ENCODE data around the gene ARGLU1.

The ARGLU1 gene

DNA sequence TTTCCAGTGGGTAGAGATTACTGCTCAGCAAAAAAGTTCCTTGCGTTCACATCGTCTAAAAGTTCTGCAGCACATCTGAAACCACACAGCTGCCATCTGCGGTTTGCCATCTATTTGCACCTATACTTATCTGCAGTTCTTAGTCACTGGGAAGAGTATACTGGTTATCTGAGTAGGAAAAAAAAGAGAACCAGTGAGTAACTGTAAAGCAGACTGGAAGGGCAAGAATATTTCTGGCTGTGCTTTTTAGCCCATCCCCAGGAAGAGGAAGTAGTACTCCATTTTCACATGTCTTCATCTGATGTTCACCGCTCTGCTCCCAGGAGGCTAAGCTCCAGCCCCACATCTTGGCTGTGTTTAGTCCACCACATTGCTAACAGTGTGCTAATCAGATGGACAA is 68.0 kb downstream of the ARGLU1 start:
- no peak for DNase-seq (ENCODE audit: low spot score)

GRCh38 chr13:106499113-106499512 is 68.8 kb downstream of the ARGLU1 start:
- no peak for DNase-seq (ENCODE audit: low spot score)

- no peak for DNase-seq (ENCODE audit: low spot score)
Observed at GRCh38 chr13:106498571-106498970, 69.4 kb downstream of the ARGLU1 start.

DNA sequence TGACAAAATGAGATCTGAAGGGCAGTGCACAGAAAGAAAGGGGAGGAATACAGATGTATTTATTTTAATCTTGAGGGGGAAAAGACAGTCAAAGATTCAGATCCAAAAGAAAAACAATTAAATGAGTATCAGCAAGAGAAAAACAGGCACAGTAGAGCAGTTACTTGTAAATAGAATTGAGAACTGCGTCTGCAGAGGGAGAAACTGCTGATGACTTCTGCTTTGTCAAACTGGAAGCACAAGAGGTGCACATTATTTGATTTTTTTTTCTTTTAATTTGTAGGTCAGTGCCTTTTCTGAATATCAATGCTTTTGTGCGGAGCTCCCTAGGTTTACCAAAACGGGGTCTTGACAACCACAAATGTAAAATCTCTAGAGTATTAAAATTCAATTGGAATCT is 69.8 kb downstream of the ARGLU1 start:
- no peak for DNase-seq (ENCODE audit: low spot score)

GRCh38 chr13:106497079-106497478 is 70.9 kb downstream of the ARGLU1 start:
- no peak for DNase-seq (ENCODE audit: low spot score)

DNA sequence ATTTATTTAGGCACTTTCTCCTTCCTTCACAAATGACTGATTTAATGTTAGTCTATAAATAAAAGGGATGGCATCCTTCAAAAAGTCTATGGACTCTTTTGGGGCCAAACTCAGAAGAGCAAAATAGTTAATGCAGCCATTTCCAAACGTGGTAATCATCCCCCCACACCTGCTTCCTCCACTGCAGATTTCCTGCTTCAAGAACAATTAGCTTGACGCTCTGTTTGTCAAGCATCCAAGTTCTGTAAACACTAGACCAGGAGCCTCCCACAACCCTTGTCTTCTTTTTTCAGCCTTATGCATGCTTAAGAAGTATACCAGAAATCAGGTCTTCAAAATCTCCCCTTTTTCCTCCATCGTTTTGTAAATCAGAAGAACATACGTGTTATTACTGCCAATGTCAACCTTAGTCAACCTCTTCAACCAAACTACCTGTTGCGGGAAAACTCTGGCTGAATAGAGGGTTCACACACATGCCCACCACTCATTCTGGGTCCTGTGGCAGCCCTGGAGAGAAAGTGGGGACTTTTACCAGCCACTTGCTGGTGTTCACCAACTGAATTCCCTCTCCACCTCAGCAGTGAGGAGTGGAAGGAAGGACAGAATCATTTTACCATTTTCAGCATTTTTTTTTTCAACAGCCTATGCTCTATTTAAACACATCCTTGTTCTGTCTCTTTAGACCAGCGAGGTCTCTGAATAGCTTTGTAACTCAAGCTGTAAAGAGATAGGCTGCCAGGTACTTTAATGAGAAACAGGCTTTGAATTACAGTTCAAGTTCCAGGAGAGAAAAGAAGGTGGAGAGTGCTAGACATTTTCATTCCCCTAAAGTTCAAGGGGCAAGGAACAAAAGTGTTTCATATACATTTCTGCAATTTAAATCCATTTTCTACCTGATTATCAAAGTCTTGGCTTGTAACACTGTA is 71.6 kb downstream of the ARGLU1 start:
- no peak for DNase-seq (ENCODE audit: low spot score)

- no peak for DNase-seq (ENCODE audit: low spot score)
Observed at GRCh38 chr13:106494936-106495335, 73.0 kb downstream of the ARGLU1 start.

DNA sequence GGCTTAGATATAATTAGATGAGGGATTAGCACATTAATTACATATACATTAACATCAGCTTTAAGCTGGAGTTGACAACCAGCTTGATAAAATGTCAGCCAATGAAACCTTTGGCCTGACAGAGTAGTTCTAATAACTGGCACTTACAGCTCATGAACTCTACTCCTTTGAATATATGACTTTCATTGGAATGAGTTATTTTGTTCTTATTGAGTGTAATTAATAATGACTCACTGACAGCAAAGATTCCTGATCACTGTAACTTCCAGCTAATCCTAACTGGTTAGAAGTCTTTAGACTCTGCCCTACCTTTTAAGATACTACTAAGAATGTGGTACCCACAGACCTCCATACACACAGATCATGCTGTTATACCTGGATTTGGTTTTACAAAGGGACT is 73.4 kb downstream of the ARGLU1 start:
- no peak for DNase-seq (ENCODE audit: low spot score)

DNA sequence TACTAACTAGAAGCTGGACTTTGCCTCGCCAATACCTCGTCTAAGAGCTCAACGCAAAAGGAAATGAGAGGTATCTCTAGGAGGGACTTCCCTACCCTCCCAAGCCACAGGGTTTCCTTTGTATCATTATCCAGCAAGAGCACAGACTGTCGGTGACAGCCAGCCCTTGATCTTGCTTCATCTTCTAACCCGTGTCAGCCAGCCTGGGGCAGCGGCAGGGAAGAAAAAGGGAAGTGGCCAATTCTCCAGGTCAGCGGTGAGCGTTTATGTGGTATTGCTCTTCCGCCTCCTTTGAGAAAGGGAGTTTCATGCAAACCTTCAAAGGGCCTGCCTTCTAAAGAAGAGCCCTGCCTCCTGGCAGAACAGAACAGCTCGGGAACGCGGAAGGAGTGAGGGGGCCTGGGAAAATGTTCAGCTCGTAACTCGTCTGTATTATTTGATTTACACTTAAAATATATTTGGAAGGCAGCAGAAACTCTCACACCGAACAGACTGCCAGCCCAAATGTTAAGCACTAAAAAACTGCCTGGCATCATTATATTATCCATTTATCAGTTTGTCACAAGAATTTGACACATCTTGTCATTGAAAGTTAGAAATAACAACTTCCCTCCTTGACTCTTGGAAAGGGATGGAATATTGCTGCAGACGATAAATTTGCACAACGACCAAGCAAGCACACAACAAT is 74.3 kb downstream of the ARGLU1 start:
- no peak for DNase-seq (ENCODE audit: low spot score)

DNA sequence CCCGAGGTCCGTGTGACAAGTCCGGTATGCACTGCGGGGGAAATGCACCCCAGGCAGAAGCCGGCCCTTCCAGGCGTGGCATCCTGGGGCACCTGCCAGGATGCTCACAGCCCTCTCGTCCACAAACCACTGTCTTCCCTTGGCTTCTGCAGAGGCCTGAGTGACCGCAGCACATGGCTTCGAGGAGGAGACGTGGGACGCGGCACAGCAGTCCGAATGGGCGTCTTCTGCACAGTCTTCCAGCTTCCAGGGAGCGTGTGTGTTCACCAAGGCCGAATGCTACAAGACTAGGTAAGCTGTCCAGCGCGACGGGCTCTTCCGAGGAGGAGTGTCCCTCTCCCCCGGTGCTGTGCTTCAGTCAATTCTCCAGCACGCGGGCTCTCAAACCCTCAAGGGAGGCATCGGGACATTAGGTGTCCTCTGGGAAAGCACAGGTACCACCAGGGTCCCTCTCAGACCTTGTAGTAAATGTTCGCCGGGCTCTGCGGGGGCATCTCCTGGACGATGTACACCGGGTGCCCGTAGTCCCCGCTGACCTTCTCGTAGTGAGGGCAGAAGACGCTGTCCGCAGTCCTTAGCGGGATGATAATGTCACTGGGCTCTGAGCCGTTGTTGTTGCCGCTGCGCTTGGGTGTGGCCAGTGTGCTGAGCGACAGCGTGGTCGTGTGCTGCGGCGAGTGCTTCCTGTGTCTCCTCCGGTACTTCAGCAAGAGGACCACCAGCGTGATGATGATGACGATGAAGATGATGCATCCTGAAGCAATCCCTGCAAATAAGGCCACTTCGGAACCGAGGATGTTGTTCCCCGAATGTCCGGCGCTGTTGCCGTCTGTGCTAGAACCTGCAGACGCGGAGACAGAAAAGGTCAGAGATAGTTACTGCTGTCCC is 75.1 kb downstream of the ARGLU1 start:
- no peak for DNase-seq (ENCODE audit: low spot score)

- DNase-seq (ENCODE audit: low spot score) = no peak
Observed at GRCh38 chr13:106491928-106492587, 75.9 kb downstream of the ARGLU1 start.
